T-helper 2 cell (primary cell): Measurements from ENCODE around the gene INHBB.

Experiments used
- DNase-seq, 5 experiments: peaks; one replicate each; pipeline versions ENCODE4 v3.0.0 to v3.0.0-alpha.2; 2012 to 2022

Gene INHBB

DNA sequence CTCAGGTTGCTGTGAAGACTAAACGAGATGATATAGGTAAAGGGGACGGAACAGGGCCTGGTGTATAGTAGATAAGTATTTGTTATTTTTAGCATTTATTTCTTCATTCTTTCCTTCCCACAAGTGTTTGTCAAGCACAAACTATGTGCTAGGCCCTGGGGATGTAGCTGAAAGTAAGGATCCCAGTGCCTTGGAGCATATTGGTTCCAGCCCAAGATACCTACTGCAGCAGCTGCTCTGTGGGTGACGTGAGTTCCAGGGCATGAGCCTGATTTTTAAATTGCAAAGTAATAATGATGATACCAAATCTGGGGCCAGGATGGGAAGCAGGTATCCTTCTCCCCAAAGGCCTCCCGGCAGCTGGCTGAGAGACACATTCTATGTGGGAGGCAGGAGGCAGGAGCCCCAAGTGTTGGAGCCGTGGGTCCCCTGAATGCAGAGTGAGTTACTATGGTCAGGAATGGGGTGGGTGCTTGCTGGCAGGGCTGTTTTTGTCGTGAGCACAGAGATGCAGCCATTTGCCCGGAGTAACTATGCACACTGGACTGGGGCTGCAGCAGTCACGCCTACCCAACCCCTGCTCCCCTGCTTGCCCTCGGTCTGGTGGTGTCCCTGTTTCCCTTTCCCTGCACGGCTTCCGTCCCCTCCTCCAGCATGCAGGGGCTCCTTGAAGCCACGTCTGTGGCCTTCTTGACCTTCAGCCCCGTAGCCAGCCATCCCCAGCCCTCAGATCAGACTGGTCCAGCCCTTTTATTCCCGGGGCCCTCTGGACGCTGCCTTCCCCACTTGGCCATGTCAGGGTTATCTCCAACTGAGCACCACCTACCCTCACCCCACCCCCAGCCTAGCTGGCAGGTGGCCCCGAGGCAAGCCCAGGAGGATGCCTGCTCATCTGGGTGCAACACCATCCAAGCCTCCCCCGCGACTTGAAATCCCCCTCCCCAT is 52.4 kb downstream of the INHBB start:
- no peak for DNase-seq

DNA sequence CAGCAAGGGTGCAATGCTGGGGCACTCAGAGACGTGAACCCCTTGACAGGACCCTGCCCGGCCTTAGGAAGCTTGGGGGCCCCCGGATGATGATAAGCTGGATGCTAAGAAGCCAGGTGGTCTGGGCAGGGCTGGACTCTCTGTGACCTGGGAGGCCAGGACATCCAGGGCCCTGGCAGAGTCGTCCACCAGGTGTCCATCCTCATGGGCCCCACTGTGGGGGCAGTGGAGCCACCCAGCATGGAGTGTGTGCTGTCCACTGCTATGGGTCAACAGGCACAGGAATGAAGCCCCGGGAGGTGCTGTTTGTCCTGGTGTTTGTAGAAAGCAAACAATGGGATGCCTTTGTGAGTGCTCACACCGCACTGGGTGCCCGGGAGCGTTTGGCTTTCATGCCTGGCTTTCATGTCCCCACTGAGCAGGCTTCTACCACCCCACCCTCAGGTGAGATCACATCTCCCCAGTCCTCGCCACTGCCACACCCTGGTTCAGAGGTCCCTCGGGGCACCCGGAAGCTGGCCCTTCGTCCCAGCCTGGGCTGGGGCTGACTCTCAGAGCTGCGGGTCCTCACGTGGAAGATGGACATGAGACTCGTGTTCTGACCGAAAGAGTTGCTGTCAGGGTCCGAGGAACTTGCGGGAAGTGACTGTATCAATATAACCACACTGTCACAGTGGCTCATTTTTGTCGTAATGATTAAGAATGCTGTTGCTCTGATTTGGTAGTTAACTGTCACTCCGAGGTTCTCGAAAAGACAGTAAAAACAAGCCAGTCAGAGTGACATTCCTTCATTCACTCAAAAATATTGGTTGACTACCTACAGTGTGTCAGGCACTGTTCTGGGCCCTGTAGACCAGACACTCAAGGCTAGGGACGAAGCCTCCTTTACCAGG is 53.3 kb downstream of the INHBB start:
- DNase-seq: no peak

DNA sequence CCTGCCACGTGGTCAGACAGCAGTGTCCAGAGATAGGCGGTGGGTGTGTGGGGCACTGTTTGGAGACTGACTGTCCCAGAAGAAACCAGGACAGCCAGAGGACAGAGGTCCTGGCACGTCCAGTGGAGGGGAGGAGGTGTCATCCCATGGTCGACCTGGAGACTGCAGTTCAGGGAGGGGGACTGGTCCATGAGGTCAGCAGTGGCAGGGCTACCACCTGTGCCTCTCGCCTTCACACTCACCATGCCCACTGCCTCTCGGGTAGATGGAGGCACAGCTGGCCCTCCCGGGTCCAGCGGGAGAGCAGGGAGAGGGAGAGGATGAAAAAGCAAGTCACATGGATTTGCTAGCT is 53.9 kb downstream of the INHBB start:
- no peak for DNase-seq

DNA sequence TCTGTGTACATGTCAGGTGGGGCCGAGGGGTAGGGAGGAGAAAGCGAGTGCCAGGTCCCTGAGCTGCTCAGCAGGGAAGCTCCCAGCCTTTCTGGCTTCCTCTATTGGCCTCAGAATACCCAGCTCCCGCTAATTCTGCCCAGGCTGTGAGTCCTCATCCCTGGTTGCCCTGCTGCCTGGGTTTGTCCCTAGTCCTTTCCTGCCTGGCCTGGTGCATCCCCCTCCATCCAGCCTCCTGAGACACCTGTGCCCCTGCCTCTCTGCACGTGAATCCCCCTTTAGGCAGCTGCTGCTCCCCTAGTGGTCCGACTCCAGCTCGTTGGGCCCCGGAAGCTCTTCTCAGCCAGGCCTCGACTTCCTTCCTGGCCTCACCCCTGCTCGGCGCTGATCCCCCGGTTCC is 54.6 kb downstream of the INHBB start:
- DNase-seq: no peak
